GM21381 (cell line): ENCODE measurements around the gene ARHGAP15.

Experiments
- ATAC-seq: cut with Tn5 transposase; IDR thresholded peaks from one replicate; pipeline ENCODE4 v1.9.1; 2021; ENCODE audit warnings: mild to moderate bottlenecking, moderate library complexity; ENCODE audit not compliant: unreplicated experiment

Gene ARHGAP15

DNA sequence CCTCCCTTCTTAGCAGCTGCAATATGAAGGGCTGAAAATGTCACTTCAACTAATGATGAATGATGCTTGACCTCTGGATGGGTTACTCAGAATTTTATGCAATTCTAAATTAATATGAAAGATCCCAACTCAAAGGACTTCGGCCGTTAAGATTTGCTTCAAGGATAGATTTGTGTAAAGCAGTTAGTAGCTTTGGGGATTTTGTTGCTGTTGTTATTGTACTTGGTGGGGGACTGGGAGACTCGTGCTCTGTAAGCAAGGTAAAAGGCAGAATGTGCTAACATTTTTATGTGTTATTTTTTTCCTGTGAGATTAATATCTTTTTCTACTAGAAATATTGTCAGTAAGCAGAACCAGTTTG is 478.8 kb downstream of the ARHGAP15 start:
- ATAC-seq: no peak

DNA sequence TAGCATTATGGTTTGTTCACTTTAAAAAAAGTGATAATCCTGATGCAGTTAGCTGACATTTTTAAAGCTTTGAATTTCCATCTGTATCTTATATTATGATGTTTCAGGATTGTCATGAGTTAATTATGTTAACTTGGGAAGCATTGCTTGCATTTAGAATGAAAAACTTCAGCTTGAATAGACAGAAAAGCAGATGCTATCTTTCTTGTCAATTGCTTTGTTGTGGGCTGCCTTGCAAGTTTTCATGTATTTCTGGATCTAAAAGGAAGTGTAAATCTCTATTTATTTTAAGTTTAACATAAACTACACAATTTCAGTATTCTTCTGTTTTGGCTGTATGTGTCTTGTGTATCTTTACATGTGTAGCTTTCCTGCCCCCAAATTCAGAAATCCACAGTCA is 479.5 kb downstream of the ARHGAP15 start:
- ATAC-seq: no peak

DNA sequence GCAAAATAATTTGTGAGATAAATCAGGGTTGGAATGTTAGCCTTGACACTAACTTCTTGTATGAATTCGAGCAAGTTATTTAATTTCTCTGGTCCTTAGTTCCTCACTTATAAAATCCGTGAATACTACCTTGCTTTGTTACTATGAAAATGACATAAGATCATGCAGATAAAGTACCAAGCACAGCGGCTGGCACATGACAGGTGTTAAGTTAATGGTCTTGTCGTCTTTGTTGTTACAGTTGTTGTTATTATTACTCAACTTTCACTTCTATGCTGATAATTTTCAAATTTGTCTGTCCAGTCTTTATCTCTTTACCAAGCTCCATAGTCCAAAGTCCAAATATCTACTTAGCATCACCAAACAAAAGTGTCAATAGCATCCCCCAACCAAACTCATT is 482.1 kb downstream of the ARHGAP15 start:
- ATAC-seq: no peak

DNA sequence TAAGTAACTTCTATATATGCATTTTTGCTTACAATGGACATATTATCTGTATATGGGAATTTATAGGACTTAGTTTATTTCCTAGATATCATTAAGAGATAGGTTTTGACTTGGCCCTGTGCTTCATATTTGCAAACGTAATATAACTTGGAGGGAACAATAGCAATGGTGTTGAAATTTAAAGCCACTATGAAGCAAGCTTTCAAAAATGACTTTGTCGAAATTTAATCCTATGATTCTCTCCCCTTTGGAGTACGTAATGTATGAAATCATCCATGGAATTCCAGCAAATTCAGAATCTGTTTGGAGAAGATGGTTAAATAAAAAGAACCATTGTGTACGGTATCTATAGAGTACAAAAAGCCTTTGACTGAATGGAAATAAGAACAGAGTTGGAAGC is 486.3 kb downstream of the ARHGAP15 start:
- no peak for ATAC-seq

DNA sequence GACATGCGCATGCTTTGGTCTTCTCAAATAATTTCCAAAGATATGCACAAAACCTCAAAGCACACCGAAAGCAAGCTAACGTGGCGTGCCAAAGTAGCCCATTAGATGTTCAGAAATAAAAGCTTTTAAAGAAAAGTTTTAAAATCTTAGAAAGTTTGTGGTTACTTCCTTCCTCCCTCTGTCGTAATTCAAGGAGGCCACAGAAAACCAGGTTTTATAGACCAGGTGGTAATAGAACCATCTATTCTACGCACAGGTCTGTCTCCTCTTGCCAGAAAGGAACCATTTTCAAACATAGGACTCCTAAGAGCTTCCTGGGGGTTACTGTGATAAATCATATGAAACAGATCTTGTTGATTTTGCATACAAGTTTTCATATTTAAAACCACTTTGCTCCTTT is 487.2 kb downstream of the ARHGAP15 start:
- no peak for ATAC-seq

DNA sequence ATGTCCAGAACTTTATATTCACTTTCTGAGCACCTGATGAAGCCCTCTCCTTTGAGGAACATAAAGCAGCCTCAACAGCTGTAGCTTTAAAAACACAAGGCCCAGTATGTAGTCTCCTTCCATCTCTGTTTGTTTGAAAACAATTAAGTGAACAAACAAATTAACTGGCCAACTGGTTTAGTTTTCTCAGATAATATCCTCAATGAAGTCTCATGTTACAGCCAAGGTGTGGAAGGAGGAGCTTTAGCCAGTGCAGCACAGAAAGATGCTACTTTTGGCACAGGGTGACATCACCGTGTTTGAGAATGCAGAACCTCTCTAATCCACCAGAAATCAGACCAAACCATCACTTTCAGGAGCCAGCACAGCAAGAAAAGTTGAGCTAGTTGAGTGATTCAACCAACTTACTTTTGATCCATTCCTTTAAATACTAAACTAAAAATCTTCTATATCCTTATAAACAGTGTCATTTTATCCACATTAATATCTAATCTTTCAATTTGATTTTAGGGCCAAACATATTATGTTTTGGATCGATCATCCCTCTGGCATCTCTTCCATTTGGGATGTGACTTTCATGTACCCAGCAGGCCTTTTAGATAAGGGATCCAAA is 488.7 kb downstream of the ARHGAP15 start:
- no peak for ATAC-seq

DNA sequence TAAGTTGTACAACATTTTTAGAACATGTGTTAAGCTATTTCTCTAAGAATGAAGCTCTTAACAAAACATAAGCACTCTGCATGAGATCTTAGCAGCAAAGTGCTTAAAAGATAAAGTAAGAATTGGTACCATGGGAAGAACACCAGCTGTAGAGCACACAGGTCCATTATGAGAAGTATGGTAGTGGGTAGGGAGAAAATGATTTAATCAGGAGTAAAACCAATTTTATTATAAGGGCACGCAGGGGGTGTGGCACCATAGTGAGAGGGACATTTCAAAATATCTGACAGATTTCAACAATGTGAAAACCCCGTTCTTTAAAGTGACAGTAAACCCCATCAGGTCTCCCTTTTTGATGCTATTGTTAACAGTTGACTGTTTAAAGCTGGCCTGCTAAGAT is 492.9 kb downstream of the ARHGAP15 start:
- no peak for ATAC-seq

DNA sequence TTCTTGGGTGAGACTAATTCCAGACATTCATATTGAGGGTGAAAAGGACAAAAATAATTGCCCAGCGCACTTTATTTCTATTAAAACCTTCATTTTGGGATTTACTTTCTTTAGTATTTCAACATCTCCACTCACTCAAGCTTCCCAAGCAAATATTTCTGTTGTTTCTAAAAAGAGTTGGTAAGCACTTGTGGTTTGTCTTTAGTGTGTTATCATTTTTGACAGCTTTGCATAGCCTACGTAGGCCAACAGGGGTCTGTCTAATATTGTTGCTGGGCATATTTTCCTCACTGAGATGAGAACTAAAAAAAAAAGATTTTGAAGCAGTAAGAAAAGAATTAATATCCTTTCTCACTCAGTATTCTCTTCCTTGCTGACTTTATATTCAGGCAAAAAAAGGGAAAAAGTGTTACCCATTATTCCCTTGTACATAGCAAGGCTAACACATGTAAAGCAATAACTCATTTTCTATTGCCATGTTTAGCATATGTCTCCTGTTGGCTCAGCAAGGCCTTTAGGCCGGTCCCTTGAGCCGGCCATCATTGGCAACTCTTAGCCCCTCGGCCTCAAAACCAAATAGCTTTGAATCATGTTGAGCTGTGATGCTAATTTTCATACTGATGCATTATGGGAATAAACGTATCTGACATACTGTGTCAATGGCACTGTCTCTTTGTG is 494.2 kb downstream of the ARHGAP15 start:
- ATAC-seq: no peak

DNA sequence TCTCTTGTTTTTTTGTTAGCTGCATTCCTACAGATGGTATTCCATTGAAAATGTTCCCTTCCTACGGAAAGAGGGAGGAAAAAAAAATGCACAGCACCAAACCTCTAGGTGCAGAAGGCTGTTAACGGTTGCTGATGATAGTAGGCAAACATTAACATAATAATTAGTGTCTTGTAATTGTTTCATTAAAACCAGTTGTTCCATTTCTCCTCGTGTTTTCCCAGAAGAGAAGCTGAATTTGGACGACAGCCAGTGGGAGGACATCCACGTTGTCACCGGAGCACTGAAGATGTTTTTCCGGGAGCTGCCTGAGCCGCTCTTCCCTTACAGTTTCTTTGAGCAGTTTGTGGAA is 494.7 kb downstream of the ARHGAP15 start:
- no peak for ATAC-seq

DNA sequence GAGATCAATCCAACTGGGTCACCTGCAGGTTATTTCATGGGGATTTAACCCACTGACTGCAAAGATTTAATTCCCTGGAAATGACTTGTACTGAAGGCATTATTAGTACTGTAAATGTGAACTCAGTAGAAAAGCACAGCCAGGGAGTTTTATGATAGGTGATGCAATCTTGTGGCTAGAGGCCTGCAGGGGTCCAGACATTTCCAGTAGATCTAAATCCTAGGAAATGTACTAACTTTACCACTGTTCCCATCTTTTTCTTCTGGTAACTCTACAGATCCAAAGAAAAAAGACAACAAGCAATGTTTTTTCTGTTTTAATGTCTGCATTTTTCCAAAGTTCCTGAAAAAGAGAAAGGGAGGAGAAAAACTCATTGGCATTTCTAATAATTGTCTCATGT is 500.1 kb downstream of the ARHGAP15 start:
- no peak for ATAC-seq

DNA sequence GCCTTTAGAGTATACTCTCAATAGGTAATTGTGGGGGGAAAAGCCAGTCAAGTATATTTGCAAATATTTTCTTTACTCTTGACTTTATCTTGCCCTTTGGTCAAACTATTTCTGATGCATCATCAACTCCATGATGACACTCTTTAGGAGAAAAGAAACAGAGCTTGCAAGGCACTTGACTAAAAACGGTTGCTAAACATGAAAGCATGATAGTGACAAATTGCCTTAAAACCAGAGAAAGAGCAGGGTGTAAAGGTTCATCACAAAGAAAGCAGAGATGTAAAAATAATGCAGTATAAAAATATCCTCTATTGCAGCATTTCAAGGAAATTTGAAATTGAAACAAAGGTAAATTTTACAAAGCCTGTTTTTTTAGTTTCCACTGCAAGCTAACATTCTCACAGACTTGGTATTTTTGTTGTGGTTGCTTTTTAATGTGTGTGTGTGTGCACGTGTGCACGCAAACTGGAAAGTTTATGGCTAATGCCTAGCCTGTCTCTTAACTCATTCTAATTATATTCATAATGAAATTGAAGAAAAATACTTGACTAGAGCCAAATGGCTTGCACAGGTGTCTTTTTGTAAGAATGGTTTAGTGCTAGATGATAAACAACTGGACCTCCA is 503.6 kb downstream of the ARHGAP15 start:
- ATAC-seq: no peak

DNA sequence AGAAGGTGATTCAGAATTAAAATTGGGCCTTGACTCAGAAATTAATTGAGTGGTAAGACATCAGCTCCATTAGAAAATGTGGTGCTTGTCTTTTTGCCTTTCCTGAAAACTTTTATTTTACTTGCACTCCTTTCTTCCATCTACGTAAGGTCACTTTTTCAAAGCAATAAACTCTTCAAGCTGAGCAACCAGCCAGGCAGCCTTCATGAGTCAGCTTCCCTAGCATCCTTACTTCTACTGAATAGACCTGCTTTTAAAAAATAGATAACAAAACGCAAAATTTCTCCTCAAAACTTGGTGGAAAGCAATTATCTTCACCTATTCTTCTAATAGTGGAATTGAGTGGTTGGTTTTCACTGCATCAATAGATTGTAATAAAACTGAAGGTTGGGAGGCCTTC is 504.2 kb downstream of the ARHGAP15 start:
- no peak for ATAC-seq

DNA sequence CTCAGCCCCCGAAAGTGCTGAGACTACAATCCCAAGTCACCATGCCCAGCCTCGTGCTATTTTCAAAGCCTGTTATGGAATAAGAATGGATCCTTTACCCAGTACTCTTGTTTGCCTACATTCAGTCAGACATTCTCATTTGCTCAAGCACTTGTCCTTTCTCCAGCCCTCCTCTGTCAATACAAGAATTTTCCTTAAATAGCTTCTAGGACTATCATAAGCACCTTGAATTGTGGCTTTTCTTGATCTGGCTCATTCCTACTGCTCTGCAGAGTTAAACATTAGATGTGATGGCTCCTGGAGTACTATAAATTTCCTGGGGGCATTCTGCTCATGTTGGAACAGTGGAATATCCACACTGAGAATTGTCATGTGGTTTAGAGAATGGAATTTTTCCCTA is 506.1 kb downstream of the ARHGAP15 start:
- no peak for ATAC-seq

DNA sequence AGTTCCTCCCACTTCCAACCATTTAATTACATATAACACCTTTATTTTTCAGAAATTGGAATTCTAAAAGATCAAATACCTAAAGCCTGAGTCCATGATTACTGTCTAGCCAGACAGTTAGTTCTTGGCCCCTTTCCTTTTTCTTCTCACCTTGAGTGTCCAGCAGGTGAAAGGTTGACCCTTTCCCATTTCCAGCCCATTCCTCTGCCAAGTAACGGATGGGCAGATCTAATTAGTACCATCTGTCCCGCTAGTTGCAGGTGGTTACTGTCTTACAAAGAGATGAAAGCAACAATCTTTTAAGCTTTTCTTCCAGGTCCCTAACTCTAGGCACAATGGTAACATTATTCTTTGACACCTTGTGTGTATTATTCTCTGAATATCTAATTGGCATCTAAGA is 506.7 kb downstream of the ARHGAP15 start:
- no peak for ATAC-seq

DNA sequence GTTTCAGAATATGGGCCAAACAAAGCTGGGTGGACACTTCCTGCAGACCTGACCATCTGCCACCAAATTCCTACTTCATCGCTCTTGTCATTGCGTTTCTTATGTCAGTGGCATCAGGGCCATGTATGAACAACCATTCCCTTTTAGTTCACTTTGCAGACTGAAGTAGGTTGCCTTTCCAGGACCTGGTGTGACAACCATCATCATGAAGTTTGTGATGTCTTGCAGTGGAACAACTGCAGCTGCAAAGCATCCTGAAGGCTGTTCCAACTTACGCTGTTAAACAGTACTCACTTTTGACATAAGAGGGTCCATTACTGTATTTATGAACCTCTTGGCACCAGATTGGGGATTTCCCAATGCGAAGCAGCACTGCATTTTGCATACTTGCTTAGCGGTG is 511.6 kb downstream of the ARHGAP15 start:
- no peak for ATAC-seq

DNA sequence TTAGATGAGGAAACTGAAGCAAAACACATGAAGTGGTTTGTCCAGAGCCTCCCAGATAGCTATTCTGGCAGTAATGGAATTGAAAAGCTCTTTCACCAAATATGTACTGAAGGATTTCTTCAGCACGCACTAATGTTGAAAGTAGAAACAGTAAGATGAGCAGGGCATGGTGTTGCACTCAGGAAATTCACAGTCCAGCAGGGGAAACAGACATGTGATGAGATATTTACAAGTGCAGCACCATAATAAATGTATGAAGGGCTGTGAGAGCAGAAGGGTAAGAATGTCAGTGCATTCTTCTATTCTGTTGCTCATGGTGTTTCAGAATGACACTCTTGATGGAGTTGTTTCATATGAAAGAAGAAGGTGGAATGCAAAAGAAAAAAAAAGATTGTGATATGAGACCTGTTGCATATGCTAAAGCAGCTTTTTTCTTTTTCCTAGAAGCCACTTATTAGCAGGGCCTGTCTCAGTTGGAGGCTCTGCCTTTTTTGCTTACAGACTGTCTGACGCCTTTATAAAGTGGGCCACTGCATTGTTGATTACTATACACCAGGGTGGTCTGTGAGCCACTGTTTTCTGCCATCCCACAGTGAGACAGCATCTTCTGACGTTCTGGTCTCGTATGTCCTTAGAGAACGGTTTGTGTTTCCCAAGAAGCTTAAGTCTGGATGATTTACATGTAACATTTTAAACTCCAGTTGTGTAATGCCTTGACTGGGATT is 516.9 kb downstream of the ARHGAP15 start:
- ATAC-seq: no peak

DNA sequence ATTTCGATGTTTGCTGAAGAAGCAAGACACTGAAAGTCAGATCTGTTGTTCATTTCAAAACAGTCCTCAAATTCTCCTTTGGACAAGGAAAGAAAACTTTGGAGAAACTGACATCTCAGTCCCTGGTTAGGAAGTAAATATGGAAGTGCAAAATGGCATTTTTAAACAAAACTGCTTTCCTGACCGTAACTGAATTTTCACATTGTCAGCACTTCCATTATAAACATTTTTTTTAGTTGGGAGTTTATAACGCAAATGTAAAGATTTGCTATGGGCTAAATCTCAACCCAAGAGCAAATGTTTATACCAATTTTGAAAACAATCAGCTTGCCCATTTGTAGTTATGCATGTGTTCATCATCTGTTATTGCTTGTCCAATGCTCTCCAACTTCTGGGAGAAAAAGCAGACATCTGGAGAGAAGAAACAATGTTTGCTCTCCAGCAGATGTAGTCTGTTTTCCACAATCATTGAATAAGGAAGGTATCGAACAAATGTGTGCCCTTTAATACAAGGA is 520.1 kb downstream of the ARHGAP15 start:
- ATAC-seq: no peak

DNA sequence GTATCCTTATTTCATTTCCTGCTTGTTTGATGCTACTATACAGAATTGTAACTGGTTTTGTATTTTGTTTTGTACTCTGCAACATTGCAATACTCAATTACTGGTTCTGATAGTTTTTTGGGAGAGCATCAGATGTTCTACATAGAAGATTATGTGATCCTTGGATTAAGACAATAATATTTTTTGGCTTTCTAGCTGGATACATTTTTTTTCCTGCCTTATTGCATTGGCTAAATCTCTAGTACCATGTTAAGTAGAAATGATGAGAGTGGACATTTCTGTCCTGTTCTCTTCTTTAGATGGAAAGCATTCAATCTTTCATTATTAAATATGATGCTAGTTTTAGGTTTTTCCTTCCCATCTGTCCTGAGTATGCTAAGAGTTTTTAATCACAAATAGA is 523.5 kb downstream of the ARHGAP15 start:
- no peak for ATAC-seq

DNA sequence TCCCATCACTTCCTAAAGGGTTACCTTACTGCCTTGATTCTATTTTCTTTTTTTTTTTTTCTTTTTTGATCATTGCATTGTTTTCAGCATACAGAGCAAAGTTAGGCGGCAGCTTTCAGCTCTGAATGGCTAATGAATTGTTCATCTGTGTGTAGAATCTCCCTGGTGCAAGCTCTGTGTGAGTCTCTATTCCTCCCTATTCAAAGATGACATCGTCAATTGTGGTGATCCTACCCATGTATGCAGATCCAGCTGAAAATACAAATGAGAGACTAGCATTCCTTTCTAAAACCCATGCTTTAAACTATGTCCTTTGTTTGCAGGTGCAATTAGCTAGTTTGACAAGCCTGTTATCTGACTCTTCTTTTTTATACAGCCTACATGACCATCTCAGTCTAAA is 539.0 kb downstream of the ARHGAP15 start:
- no peak for ATAC-seq

DNA sequence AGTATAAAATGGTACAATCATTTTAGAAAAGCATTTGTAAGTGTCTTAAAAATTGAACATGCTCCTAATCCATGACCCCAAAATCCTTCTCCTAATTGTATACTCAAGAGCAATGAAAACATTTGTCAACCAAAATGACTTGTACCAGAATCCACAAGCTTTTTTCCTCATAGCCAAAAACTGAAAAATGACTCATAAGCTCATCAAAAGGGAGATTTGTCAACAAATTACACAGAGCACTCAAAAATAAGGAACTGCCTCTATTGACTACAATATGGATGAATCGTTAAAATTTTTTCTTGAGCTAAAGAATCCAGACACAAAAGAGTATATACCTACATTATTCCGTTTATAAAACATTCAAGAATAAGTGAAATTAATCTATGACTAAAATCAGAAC is 544.8 kb downstream of the ARHGAP15 start:
- no peak for ATAC-seq

DNA sequence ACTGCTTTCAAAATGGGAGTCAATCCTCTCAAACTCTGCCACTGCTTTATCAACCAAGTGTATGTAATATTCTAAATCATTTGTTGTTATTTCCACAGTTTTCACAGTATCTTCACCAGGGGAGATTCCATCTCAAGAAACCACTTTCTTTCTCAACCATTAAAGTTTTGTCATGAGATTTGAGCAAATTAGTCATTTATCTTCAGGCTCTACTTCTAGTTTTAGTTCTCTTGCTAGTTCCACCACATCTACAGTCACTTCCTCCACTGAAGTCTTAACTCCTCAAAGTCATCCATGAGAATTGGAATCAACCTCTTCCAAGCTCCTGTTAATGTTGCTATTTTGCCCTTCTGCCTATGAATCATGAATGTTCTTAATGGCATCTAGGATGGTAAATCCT is 545.8 kb downstream of the ARHGAP15 start:
- no peak for ATAC-seq

DNA sequence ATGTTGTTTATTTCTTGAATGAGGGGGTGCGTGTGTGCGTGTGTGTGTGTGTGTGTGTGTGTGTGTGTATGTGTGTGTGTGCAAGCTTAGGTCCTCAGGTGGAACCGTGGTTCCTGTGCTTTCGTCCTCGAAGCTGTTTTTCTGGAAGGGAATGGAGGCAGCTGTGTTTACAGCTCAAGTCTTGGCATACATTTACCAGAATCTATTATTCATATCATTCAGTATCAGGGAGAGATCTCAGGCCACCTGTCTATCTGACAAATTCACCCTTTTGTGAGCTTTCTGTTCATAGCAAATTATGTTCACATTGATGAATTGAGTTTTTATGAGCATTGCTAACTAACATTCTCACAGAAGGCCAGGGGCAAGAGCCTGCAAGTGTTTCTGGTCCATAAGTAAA is 550.4 kb downstream of the ARHGAP15 start:
- no peak for ATAC-seq
